IMR-90 (cell line): ENCODE measurements around the gene CDH16.

Experiments used
- CHD1 ChIP-seq: IDR thresholded peaks from 2 replicates; pipeline ENCODE4 v1.6.1; 2012; ENCODE audit warnings: low read depth, low read length, improper control_type of control experiment
- FOS ChIP-seq: fragments of 150-350 bp; IDR thresholded peaks from 2 replicates; pipeline ENCODE4 v1.6.1; 2016; ENCODE audit warnings: low read depth, low read length
- MXI1 ChIP-seq: IDR thresholded peaks from 2 replicates; pipeline ENCODE4 v1.6.1; 2012; ENCODE audit warnings: low read depth, mild to moderate bottlenecking, low read length, moderate library complexity, borderline replicate concordance
- POLR2A ChIP-seq: IDR thresholded peaks from 2 replicates; pipeline ENCODE4 v1.6.1; 2012; ENCODE audit warnings: mild to moderate bottlenecking, low read depth, low read length
- RAD21 ChIP-seq: IDR thresholded peaks from 2 replicates; pipeline ENCODE4 v1.6.1; 2012; ENCODE audit warnings: low read length, improper control_type of control experiment
- RCOR1 ChIP-seq: IDR thresholded peaks from 2 replicates; pipeline ENCODE4 v1.6.1; 2012; ENCODE audit warnings: mild to moderate bottlenecking, low read length, improper control_type of control experiment; ENCODE audit not compliant: insufficient replicate concordance
- RFX5 ChIP-seq: IDR thresholded peaks from 2 replicates; pipeline ENCODE4 v1.8.0; 2012; ENCODE audit warnings: low read depth, mild to moderate bottlenecking, low read length, moderate library complexity
- SMC3 ChIP-seq: fragments of 150-350 bp; IDR thresholded peaks from 2 replicates; pipeline ENCODE4 v1.6.1; 2016; ENCODE audit warnings: low read depth, mild to moderate bottlenecking, antibody characterized with exemption, low read length, moderate library complexity
- TF ChIP-seq, protein P1 (sequence below): conservative IDR thresholded peaks from 2 replicates; pipeline ENCODE4 v1.5.1; 2012; ENCODE audit warnings: mild to moderate bottlenecking, low read depth, low read length, improper control_type of control experiment
- TF ChIP-seq, protein P2 (sequence below): fragments of 150-350 bp; IDR thresholded peaks from 2 replicates; pipeline ENCODE4 v1.6.1; 2016; ENCODE audit warnings: low read depth, mild to moderate bottlenecking, low read length, moderate library complexity, borderline replicate concordance

DNA sequence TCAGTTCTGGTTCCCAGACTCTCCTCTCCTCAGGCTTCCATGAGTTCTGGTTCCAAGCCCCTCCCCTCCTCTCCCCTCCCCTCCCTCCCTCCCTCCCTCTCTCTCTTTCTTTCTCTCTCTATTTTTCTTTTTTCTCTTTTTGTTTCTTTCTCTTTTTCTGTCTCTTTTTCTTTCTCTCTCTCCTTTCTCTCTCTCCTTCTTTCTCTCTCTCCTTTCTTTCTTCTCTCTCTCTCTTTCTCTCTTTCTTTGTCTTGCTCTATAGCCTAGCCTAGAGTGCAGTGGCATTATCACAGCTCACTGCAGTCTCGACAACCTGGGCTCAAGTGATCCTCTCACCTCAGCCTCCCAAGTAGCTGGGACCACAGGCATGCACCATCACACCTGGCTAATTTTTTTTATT, 41.6 kb upstream of the CDH16 start:
- TF ChIP-seq, protein P1, sequence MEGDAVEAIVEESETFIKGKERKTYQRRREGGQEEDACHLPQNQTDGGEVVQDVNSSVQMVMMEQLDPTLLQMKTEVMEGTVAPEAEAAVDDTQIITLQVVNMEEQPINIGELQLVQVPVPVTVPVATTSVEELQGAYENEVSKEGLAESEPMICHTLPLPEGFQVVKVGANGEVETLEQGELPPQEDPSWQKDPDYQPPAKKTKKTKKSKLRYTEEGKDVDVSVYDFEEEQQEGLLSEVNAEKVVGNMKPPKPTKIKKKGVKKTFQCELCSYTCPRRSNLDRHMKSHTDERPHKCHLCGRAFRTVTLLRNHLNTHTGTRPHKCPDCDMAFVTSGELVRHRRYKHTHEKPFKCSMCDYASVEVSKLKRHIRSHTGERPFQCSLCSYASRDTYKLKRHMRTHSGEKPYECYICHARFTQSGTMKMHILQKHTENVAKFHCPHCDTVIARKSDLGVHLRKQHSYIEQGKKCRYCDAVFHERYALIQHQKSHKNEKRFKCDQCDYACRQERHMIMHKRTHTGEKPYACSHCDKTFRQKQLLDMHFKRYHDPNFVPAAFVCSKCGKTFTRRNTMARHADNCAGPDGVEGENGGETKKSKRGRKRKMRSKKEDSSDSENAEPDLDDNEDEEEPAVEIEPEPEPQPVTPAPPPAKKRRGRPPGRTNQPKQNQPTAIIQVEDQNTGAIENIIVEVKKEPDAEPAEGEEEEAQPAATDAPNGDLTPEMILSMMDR, result no peak
- TF ChIP-seq MXI1, result no peak
- TF ChIP-seq, protein P2, sequence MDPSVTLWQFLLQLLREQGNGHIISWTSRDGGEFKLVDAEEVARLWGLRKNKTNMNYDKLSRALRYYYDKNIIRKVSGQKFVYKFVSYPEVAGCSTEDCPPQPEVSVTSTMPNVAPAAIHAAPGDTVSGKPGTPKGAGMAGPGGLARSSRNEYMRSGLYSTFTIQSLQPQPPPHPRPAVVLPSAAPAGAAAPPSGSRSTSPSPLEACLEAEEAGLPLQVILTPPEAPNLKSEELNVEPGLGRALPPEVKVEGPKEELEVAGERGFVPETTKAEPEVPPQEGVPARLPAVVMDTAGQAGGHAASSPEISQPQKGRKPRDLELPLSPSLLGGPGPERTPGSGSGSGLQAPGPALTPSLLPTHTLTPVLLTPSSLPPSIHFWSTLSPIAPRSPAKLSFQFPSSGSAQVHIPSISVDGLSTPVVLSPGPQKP, result no peak
- TF ChIP-seq RFX5, result no peak
- no peak for TF ChIP-seq RAD21
- TF ChIP-seq POLR2A, result no peak
- TF ChIP-seq RCOR1, result no peak
- no peak for TF ChIP-seq CHD1
- no peak for TF ChIP-seq FOS
- no peak for TF ChIP-seq SMC3
